Loucy (cell line): ENCODE results near the gene ACSS2.

ENCODE experiments used
- H2AFZ ChIP-seq: fragments of 200-600 bp; sonication (generic); 2 replicates; pipeline ENCODE4 v1.6.0; 2016; ENCODE audit warnings: antibody characterized with exemption, mild to moderate bottlenecking, low read length, moderate library complexity
- H3F3A ChIP-seq: fragments of 200-600 bp; 2 replicates; pipeline ENCODE4 v1.6.0; 2016; ENCODE audit warnings: antibody characterized with exemption, low read depth, mild to moderate bottlenecking
- H3K27me3 ChIP-seq: fragments of 200-600 bp; sonication (generic); 2 replicates; pipeline ENCODE4 v1.6.1; 2014; ENCODE audit warnings: low read length, mild to moderate bottlenecking; ENCODE audit not compliant: insufficient read depth, poor library complexity, severe bottlenecking
- H3K36me3 ChIP-seq: fragments of 200-600 bp; sonication (generic); 2 replicates; pipeline ENCODE4 v1.6.1; 2016; ENCODE audit warnings: low read length; ENCODE audit not compliant: insufficient read depth
- H3K4me1 ChIP-seq: fragments of 200-600 bp; sonication (generic); 2 replicates; pipeline ENCODE4 v1.5.1; 2014; ENCODE audit warnings: low read length, mild to moderate bottlenecking; ENCODE audit not compliant: insufficient read depth, poor library complexity, severe bottlenecking
- H3K4me2 ChIP-seq: fragments of 200-600 bp; sonication (generic); 2 replicates; pipeline ENCODE4 v1.6.0; 2014; ENCODE audit warnings: antibody characterized with exemption, low read length, low read depth, mild to moderate bottlenecking; ENCODE audit not compliant: poor library complexity, severe bottlenecking
- H3K4me3 ChIP-seq: fragments of 200-600 bp; sonication (generic); 2 replicates; pipeline ENCODE4 v1.5.1; 2014; ENCODE audit warnings: low read length, mild to moderate bottlenecking, mixed read lengths; ENCODE audit not compliant: poor library complexity, severe bottlenecking
- H3K79me2 ChIP-seq: fragments of 200-600 bp; sonication (generic); 2 replicates; pipeline ENCODE4 v1.6.1; 2014; ENCODE audit warnings: low read length; ENCODE audit not compliant: insufficient read depth
- H3K9ac ChIP-seq: fragments of 200-600 bp; sonication (generic); 2 replicates; pipeline ENCODE4 v1.6.0; 2014; ENCODE audit warnings: mild to moderate bottlenecking, low read depth, low read length, moderate library complexity; ENCODE audit not compliant: poor library complexity, severe bottlenecking
- H3K9me2 ChIP-seq: fragments of 200-600 bp; sonication (generic); replicated peaks from 2 replicates; pipeline ENCODE4 v1.6.1; 2016; ENCODE audit warnings: low read depth, low read length, mixed read lengths
- H3K9me3 ChIP-seq: fragments of 200-600 bp; sonication (generic); 2 replicates; pipeline ENCODE4 v1.6.1; 2014; ENCODE audit warnings: mild to moderate bottlenecking, antibody characterized with exemption, low read length, low read depth; ENCODE audit not compliant: insufficient read depth
- H4K20me1 ChIP-seq: fragments of 200-600 bp; sonication (generic); 2 replicates; pipeline ENCODE4 v1.6.0; 2014; ENCODE audit warnings: antibody characterized with exemption, low read length, mild to moderate bottlenecking; ENCODE audit not compliant: insufficient read depth, poor library complexity, severe bottlenecking
- CTCF ChIP-seq: fragments of 200-600 bp; sonication (generic); conservative IDR thresholded peaks from 2 replicates; pipeline ENCODE4 v1.5.1; 2014; ENCODE audit warnings: mild to moderate bottlenecking, antibody characterized with exemption, low read length
- EZH2phosphoT487 ChIP-seq: fragments of 200-600 bp; IDR thresholded peaks from 2 replicates; pipeline ENCODE4 v1.6.1; 2018; ENCODE audit warnings: antibody characterized with exemption, mild to moderate bottlenecking, moderate library complexity, borderline replicate concordance

Gene ACSS2

GRCh38 chr20:34881689-34882088, 5.3 kb downstream of the ACSS2 start:
- Histone ChIP-seq H3K9ac (no peak overlapping the region), H4K20me1 (no peaks in the 10 kb centered on the region), H2AFZ (no peak overlapping the region), H3K36me3 (no peaks in the 10 kb centered on the region), H3K27me3 (no peaks in the 10 kb centered on the region), H3K4me3 (no peak overlapping the region), H3K4me1 (peaks cover 6% of the 10 kb centered on the region), H3K4me2 (no peak overlapping the region), H3K79me2 (no peaks in the 10 kb centered on the region), H3K9me3 (no peaks in the 10 kb centered on the region), H3K9me2 (no peaks in the 10 kb centered on the region), H3F3A (no peaks in the 10 kb centered on the region)
- TF ChIP-seq EZH2phosphoT487 (no peak), CTCF (no peak)

- TF ChIP-seq CTCF (no peak), EZH2phosphoT487 (no peak)
- Histone ChIP-seq H3K9ac (no peak overlapping the region), H3F3A (no peaks in the 10 kb centered on the region), H3K4me3 (no peak overlapping the region), H3K4me1 (no peaks in the 10 kb centered on the region), H3K79me2 (no peaks in the 10 kb centered on the region), H3K36me3 (no peaks in the 10 kb centered on the region), H3K9me3 (no peaks in the 10 kb centered on the region), H2AFZ (no peak overlapping the region), H3K9me2 (no peaks in the 10 kb centered on the region), H3K27me3 (no peaks in the 10 kb centered on the region), H3K4me2 (no peak overlapping the region), H4K20me1 (no peaks in the 10 kb centered on the region)
Measured at GRCh38 chr20:34883087-34883688, 6.8 kb downstream of the ACSS2 start.

- H3K4me1 ChIP-seq: no peaks in the 10 kb centered on the region
- H2AFZ ChIP-seq: no peak overlapping the region
- no peaks in the 10 kb centered on the region for H3K36me3 ChIP-seq
- H3K9me3 ChIP-seq: no peaks in the 10 kb centered on the region
- no peak overlapping the region for H3K4me3 ChIP-seq
- H3K9ac ChIP-seq: no peak overlapping the region
- H3K9me2 ChIP-seq: no peaks in the 10 kb centered on the region
- no peaks in the 10 kb centered on the region for H3K79me2 ChIP-seq
- no peaks in the 10 kb centered on the region for H3K27me3 ChIP-seq
- no peaks in the 10 kb centered on the region for H3F3A ChIP-seq
- H4K20me1 ChIP-seq: no peaks in the 10 kb centered on the region
- no peak for TF ChIP-seq CTCF
- no peak for TF ChIP-seq EZH2phosphoT487
- no peak overlapping the region for H3K4me2 ChIP-seq
Measured at GRCh38 chr20:34883809-34884208, 7.4 kb downstream of the ACSS2 start.
